Breast epithelium (tissue), 4 donors: Measurements from ENCODE around the gene ERFL. TPM values are rescaled to one million over a fixed set of nuclear protein-coding genes. Genes with fewer than 3 reads are reported as not detected.

Experiments
- DNase-seq, 2 donors: peaks; one replicate each; pipeline ENCODE4 v3.0.0-alpha.2; 2019; ENCODE audit warnings: low spot score in 2 of 2
- H3K27ac ChIP-seq, 2 donors: fragments of 200-600 bp; sonication (generic) in 1 of 2; one replicate each; pipeline ENCODE4 v1.5.1; 2016 to 2019; ENCODE audit warnings: mild to moderate bottlenecking in 1 of 2
- H3K27me3 ChIP-seq, 2 donors: fragments of 200-600 bp; sonication (generic) in 1 of 2; one replicate each; pipeline versions ENCODE4 v1.5.1 to v1.6.0; 2017 to 2019; ENCODE audit warnings: control low read depth in 1 of 2, mild to moderate bottlenecking in 1 of 2
- H3K36me3 ChIP-seq: fragments of 200-600 bp; one replicate; pipeline ENCODE4 v1.5.1; 2019
- H3K4me1 ChIP-seq, 2 donors: fragments of 200-600 bp; sonication (generic); one replicate each; pipeline ENCODE4 v1.5.1; 2016 to 2019; ENCODE audit warnings: control low read depth in 1 of 2
- H3K4me3 ChIP-seq, 3 donors: fragments of 200-600 bp; sonication (generic); 1 replicate in 2 of 3; 2 replicates in 1 of 3; pipeline ENCODE4 v1.5.1; 2016 to 2019; ENCODE audit warnings: mild to moderate bottlenecking in 3 of 3, moderate library complexity in 2 of 3
- H3K9me3 ChIP-seq, 2 donors: fragments of 200-600 bp; sonication (generic) in 1 of 2; one replicate each; pipeline ENCODE4 v1.5.1; 2016 to 2019; ENCODE audit warnings: control low read depth in 1 of 2
- CTCF ChIP-seq, 3 donors: fragments of 450-650 bp; IDR thresholded peaks; one replicate each; pipeline ENCODE4 v1.5.1; 2016 to 2017; ENCODE audit warnings: antibody characterized with exemption in 3 of 3, mild to moderate bottlenecking in 3 of 3, moderate library complexity in 3 of 3
- POLR2A ChIP-seq: fragments of 450-650 bp; IDR thresholded peaks from one replicate; pipeline ENCODE4 v1.6.1; 2016; ENCODE audit warnings: antibody characterized with exemption, mild to moderate bottlenecking, moderate library complexity
- POLR2AphosphoS5 ChIP-seq, 3 donors: sonication (generic); formaldehyde crosslinking; IDR thresholded peaks; one replicate each; pipeline ENCODE4 v1.6.1; 2017; ENCODE audit warnings: antibody characterized with exemption in 3 of 3
- intact Hi-C: fragments of 100-400 bp; cut with DNase I; formaldehyde crosslinking; loops from one replicate; pipeline ENCODE4 v1.15.1; 2023; ENCODE audit warnings: low total_unique reads
- total RNA-seq, 3 donors: library from RNA; depleted of rRNA; stranded (reverse); fragments of >200 nt; gene quantifications; one replicate each; pipeline ENCODE4 v1.1.0, GENCODE V29; 2016

The ERFL gene
- total RNA-seq, 3 donors from 2014 or later = 0.15 TPM; not detected in 2

DNA sequence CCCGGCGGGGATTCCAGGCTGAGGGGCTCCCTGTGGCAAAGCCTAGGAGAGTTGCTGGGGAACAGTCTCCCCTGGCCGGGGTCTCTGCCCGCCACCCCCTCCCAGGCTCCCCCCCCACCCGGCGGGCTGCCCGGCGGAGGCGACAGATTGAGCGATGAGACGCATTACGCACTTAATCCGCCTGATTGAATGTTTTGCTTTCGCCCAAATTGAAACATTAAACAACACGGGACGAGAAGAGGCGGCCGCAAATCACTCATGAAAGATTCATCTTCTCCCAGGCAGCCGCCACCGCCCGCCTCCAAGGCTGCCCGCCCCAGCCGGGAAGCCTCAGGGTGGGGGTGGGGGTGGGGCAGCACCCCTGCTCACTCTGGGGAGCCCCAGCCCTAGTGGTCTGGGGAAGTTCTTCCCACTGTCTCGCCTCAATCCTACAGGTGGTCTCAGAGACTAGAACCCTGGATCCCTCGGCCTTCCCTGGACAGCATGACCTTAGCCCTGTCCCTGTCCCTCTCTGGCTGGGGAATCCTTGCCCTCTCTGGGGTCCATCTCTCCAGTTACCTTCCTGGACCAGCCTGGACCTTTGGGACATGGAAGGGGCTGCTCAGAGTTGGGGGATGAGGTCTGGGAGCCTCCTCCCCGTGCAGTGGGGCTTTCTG is 7.6 kb upstream of the ERFL start:
- no peak overlapping the region for H3K27ac ChIP-seq
- H3K27me3 ChIP-seq = peaks cover 2 to 56% of the 10 kb centered on the region in 2 donors
- H3K4me1 ChIP-seq = peaks cover 0 to 2% of the 10 kb centered on the region in 2 donors
- no peaks in the 10 kb centered on the region for H3K36me3 ChIP-seq
- TF ChIP-seq POLR2AphosphoS5 (IDR thresholded peaks at IDR 0.05) (no peak), CTCF (IDR thresholded peaks at IDR 0.05) (no peak), POLR2A (no peak)
- no peak overlapping the region for H3K4me3 ChIP-seq
- intact Hi-C loops = no loop called here
- H3K9me3 ChIP-seq = no peaks in the 10 kb centered on the region
- DNase-seq = no peak

GRCh38 chr19:41934849-41935374 is 6.7 kb upstream of the ERFL start:
- Histone ChIP-seq H3K9me3 (no peaks in the 10 kb centered on the region), H3K27ac (no peak overlapping the region), H3K27me3 (peaks cover 2 to 59% of the 10 kb centered on the region in 2 donors), H3K4me1 (no peaks in the 10 kb centered on the region), H3K36me3 (no peaks in the 10 kb centered on the region), H3K4me3 (no peak overlapping the region)
- intact Hi-C loops = no loop called here
- DNase-seq = peak; percentile 36 to 68
- TF ChIP-seq POLR2AphosphoS5 (IDR thresholded peaks at IDR 0.05) = no peak
- TF ChIP-seq CTCF (IDR thresholded peaks at IDR 0.05) = peak; percentile 75 to 77 (median 76)

- Histone ChIP-seq H3K4me1 (peaks cover 0 to 4% of the 10 kb centered on the region in 2 donors), H3K36me3 (no peaks in the 10 kb centered on the region), H3K4me3 (no peak overlapping the region), H3K27ac (no peak overlapping the region), H3K9me3 (no peaks in the 10 kb centered on the region), H3K27me3 (peaks cover 2 to 67% of the 10 kb centered on the region in 2 donors)
- DNase-seq = no peak
- TF ChIP-seq POLR2A (no peak), POLR2AphosphoS5 (IDR thresholded peaks at IDR 0.05) (no peak), CTCF (IDR thresholded peaks at IDR 0.05) (no peak)
- intact Hi-C loops = no loop called here
Observed at GRCh38 chr19:41933693-41934426, 5.6 kb upstream of the ERFL start.

DNA sequence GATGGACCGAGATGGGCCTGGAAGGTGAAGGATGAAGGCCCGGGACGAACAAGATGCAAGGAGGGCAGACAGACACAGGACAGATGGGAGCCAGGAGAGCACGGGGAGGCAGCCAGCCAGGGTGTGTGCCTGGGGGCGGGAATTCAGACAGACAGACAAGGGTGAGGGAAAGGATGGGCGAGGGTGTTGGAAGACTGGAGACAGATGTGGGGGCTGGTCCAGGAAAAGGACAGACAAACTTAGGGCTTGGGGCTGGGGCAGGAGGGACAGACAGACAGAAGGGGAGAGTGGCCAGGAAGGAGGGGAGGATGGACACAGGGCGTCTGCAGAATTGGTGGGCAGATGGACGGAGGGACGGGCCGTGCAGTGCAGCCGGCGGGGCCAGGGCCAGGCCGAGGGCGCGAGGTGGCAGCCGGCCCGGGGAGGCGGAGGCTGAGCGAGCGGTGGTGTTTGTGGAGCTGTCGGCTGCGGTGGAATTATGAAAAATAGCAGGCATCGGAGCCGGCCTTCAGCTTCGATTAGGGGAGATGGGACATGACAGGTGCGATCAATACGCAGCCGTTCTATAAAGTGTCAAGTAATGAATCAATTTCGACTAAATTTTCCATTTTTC is 4.6 kb upstream of the ERFL start:
- peaks cover 0 to 7% of the 10 kb centered on the region in 2 donors for H3K4me1 ChIP-seq
- H3K9me3 ChIP-seq = no peaks in the 10 kb centered on the region
- H3K27me3 ChIP-seq = peaks cover 2 to 77% of the 10 kb centered on the region in 2 donors
- H3K27ac ChIP-seq = no peak overlapping the region
- no peaks in the 10 kb centered on the region for H3K36me3 ChIP-seq
- intact Hi-C loops = no loop called here
- DNase-seq = no peak
- TF ChIP-seq POLR2AphosphoS5 (IDR thresholded peaks at IDR 0.05) (no peak), POLR2A (no peak), CTCF (IDR thresholded peaks at IDR 0.05) (no peak)
- H3K4me3 ChIP-seq = no peak overlapping the region
